SK-N-SH (cell line): ENCODE results near the gene TMEM184B.

Source experiments
- ELF1 ChIP-seq: IDR thresholded peaks from 2 replicates; pipeline ENCODE4 v1.4.0; 2012
- EP300 ChIP-seq, 2 experiments: IDR thresholded peaks; 2 replicates each; pipeline versions ENCODE4 v1.4.0 to v1.6.1; 2012; ENCODE audit warnings: borderline replicate concordance in 1 of 2, low read depth in 1 of 2, low read length in 1 of 2
- EZH2phosphoT487 ChIP-seq: fragments of 200-600 bp; sonication (generic); IDR thresholded peaks from 2 replicates; pipeline ENCODE4 v1.6.1; 2017; ENCODE audit warnings: low read depth, mixed run types, mild to moderate bottlenecking, antibody characterized with exemption, moderate library complexity, borderline replicate concordance
- GABPA ChIP-seq: IDR thresholded peaks from 2 replicates; pipeline ENCODE4 v1.4.0; 2012; ENCODE audit warnings: low read depth, mild to moderate bottlenecking
- NFIC ChIP-seq: IDR thresholded peaks from 2 replicates; pipeline ENCODE4 v1.4.0; 2012; ENCODE audit warnings: borderline replicate concordance
- POLR2AphosphoS5 ChIP-seq: IDR thresholded peaks from 2 replicates; pipeline ENCODE4 v1.6.1; 2012; ENCODE audit warnings: low read depth, low read length
- RAD21 ChIP-seq: IDR thresholded peaks from 2 replicates; pipeline ENCODE4 v1.6.1; 2012; ENCODE audit warnings: mild to moderate bottlenecking, low read length
- RCOR1 ChIP-seq: fragments of 150-350 bp; IDR thresholded peaks from 2 replicates; pipeline ENCODE4 v1.6.1; 2017; ENCODE audit warnings: antibody characterized with exemption, low read length
- RXRA ChIP-seq: IDR thresholded peaks from 2 replicates; pipeline ENCODE4 v1.4.0; 2012; ENCODE audit warnings: low read depth, mild to moderate bottlenecking, borderline replicate concordance
- TAF1 ChIP-seq: IDR thresholded peaks from 2 replicates; pipeline ENCODE4 v1.6.1; 2012; ENCODE audit warnings: low read depth, mild to moderate bottlenecking, low read length, moderate library complexity, borderline replicate concordance
- TF ChIP-seq, protein P1 (sequence below): fragments of 200-600 bp; sonication (generic); IDR thresholded peaks from 2 replicates; pipeline ENCODE4 v1.6.1; 2017; ENCODE audit warnings: antibody characterized with exemption, mild to moderate bottlenecking, moderate library complexity
- TF ChIP-seq, protein P2 (sequence below): IDR thresholded peaks from 2 replicates; pipeline ENCODE4 v1.4.0; 2012; ENCODE audit warnings: low read depth

DNA sequence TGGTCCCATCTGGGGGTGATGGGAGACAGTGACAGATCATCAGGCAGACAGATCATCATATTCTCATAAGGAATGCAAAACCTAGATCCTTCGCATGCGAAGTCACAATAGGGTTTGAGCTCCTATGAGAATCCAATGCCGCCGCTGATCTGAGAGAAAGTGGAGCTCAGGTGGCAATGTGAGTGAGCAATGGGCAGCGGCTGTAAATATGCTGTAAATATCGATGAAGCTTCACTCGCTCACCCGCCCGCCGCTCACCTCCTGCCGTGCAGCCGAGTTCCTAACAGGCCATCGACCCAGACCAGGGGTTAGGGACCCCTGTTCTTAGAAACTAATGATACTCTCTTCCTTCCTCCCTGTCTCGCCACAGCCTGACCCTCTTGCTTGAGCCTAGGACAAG lies 81.8 kb downstream of the TMEM184B start:
- TF ChIP-seq, protein P1, sequence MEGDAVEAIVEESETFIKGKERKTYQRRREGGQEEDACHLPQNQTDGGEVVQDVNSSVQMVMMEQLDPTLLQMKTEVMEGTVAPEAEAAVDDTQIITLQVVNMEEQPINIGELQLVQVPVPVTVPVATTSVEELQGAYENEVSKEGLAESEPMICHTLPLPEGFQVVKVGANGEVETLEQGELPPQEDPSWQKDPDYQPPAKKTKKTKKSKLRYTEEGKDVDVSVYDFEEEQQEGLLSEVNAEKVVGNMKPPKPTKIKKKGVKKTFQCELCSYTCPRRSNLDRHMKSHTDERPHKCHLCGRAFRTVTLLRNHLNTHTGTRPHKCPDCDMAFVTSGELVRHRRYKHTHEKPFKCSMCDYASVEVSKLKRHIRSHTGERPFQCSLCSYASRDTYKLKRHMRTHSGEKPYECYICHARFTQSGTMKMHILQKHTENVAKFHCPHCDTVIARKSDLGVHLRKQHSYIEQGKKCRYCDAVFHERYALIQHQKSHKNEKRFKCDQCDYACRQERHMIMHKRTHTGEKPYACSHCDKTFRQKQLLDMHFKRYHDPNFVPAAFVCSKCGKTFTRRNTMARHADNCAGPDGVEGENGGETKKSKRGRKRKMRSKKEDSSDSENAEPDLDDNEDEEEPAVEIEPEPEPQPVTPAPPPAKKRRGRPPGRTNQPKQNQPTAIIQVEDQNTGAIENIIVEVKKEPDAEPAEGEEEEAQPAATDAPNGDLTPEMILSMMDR: no peak
- TF ChIP-seq NFIC: no peak
- TF ChIP-seq RCOR1: no peak
- TF ChIP-seq GABPA: no peak
- TF ChIP-seq TAF1: no peak
- no peak for TF ChIP-seq EP300 (IDR thresholded peaks at IDR 0.05; ENCODE audit: borderline replicate concordance in 1 of 2, low read depth in 1 of 2, low read length in 1 of 2)
- TF ChIP-seq ELF1: no peak
- TF ChIP-seq POLR2AphosphoS5: no peak
- TF ChIP-seq EZH2phosphoT487: no peak
- TF ChIP-seq, protein P2, sequence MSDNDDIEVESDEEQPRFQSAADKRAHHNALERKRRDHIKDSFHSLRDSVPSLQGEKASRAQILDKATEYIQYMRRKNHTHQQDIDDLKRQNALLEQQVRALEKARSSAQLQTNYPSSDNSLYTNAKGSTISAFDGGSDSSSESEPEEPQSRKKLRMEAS: no peak
- no peak for TF ChIP-seq RXRA
- TF ChIP-seq RAD21: no peak
